Right lobe of liver (tissue), 6 donors: Measurements from ENCODE around the gene KRTAP5-6. TPM values are rescaled to one million over a fixed set of nuclear protein-coding genes. Genes with fewer than 3 reads are reported as not detected.

ENCODE experiments used
- ATAC-seq, 4 donors: fragments of 200-7000 bp; cut with Tn5 transposase; one replicate each; pipeline ENCODE4 v1.9.1; 2020; ENCODE audit warnings: mild to moderate bottlenecking in 4 of 4, moderate library complexity in 4 of 4
- DNase-seq, 3 donors: peaks; one replicate each; pipeline ENCODE4 v3.0.0-alpha.2; 2020
- H3K27ac ChIP-seq, 3 donors: fragments of 200-600 bp; one replicate each; pipeline ENCODE4 v1.8.0; 2022
- H3K27me3 ChIP-seq, 2 donors: fragments of 200-600 bp; one replicate each; pipeline ENCODE4 v1.8.0; 2022
- H3K36me3 ChIP-seq, 4 donors: fragments of 200-600 bp; sonication (generic) in 1 of 4; one replicate each; pipeline versions ENCODE4 v1.5.1 to v1.8.0; 2017 to 2022; ENCODE audit warnings: control low read depth in 1 of 4
- H3K4me1 ChIP-seq, 4 donors: fragments of 200-600 bp; sonication (generic) in 1 of 4; one replicate each; pipeline versions ENCODE4 v1.5.1 to v1.8.0; 2017 to 2022; ENCODE audit warnings: control low read depth in 1 of 4
- H3K4me3 ChIP-seq, 3 donors: fragments of 200-600 bp; one replicate each; pipeline ENCODE4 v1.8.0; 2022
- H3K9me3 ChIP-seq, 4 donors: fragments of 200-600 bp; sonication (generic) in 1 of 4; one replicate each; pipeline versions ENCODE4 v1.5.1 to v1.8.0; 2017 to 2022; ENCODE audit warnings: control low read depth in 1 of 4
- POLR2A ChIP-seq: fragments of 450-650 bp; IDR thresholded peaks from one replicate; pipeline ENCODE4 v1.6.1; 2017; ENCODE audit warnings: antibody characterized with exemption, mild to moderate bottlenecking
- WGBS: methylation state at CpG from one replicate; pipeline ENCODE4 v1.1.6; 2018; ENCODE audit warnings: low coverage, low lambda C conversion rate; ENCODE audit not compliant: insufficient coverage; ENCODE audit errors: missing lambda C conversion rate; 5-methylcytosine and 5-hydroxymethylcytosine counted together
- intact Hi-C, 2 donors: fragments of 100-400 bp; cut with DNase I; formaldehyde crosslinking; loops; one replicate each; pipeline versions ENCODE4 v1.11.2 to v1.14.1; 2022
- total RNA-seq, 6 experiments: library from RNA; depleted of rRNA in 2 of 6; stranded (reverse); fragments of >200 nt in 2 of 6; fragmentation: NEBNext Ultra II Directional in 3 of 6; extraction: Animal tissue kit (Norgen Biotek cat#: 25700) in 3 of 6; gene quantifications; one replicate each; pipeline versions ENCODE4 v1.1.0 to v1.2.4, GENCODE V29; 2016 to 2023
- TF ChIP-seq, protein P1 (sequence below), 4 donors: fragments of 200-600 bp in 3 of 4; fragments of 450-650 bp in 1 of 4; IDR thresholded peaks; one replicate each; pipeline versions ENCODE4 v1.5.1 to v1.8.0; 2016 to 2022; ENCODE audit warnings: antibody characterized with exemption in 4 of 4, mild to moderate bottlenecking in 2 of 4
- donor health status: DM: no; HTN: yes; CAD: no.
- donor health status: DM: no; HTN: no; CAD: no.
- donor health status: DM: no; HTN: no; CAD: no.
- donor health status: DM: no; HTN: yes; CAD: no.
- donor health status: DM: no; HTN: yes; CAD: no.

Gene KRTAP5-6
- total RNA-seq, 6 experiments from 2014 or later: 0.79 to 1.5 (median 1.2) TPM; not detected in 1

- 46% methylated on average over 8 of the region's 15 CpGs for WGBS
- ATAC-seq (no peak), DNase-seq (peak in 2 of 3 donors; percentile 54)
- Histone ChIP-seq H3K36me3 (no peaks in the 10 kb centered on the region), H3K4me3 (no peak overlapping the region), H3K27me3 (no peaks in the 10 kb centered on the region), H3K4me1 (peaks cover 0 to 28% (median 18%) of the 10 kb centered on the region in 4 donors), H3K9me3 (no peaks in the 10 kb centered on the region), H3K27ac (no peak overlapping the region)
- no peak for TF ChIP-seq POLR2A
- TF ChIP-seq, protein P1, sequence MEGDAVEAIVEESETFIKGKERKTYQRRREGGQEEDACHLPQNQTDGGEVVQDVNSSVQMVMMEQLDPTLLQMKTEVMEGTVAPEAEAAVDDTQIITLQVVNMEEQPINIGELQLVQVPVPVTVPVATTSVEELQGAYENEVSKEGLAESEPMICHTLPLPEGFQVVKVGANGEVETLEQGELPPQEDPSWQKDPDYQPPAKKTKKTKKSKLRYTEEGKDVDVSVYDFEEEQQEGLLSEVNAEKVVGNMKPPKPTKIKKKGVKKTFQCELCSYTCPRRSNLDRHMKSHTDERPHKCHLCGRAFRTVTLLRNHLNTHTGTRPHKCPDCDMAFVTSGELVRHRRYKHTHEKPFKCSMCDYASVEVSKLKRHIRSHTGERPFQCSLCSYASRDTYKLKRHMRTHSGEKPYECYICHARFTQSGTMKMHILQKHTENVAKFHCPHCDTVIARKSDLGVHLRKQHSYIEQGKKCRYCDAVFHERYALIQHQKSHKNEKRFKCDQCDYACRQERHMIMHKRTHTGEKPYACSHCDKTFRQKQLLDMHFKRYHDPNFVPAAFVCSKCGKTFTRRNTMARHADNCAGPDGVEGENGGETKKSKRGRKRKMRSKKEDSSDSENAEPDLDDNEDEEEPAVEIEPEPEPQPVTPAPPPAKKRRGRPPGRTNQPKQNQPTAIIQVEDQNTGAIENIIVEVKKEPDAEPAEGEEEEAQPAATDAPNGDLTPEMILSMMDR (IDR thresholded peaks at IDR 0.05): no peak
- intact Hi-C loops: loop anchor here (5.0 to 10.0 kb wide), 3 partner anchors 42 to 182 kb away; partner anchors contain the start of gene SYT8 (in 2 of the 2)
Measured at GRCh38 chr11:1650034-1650917, 46.7 kb upstream of the KRTAP5-6 start.

DNA sequence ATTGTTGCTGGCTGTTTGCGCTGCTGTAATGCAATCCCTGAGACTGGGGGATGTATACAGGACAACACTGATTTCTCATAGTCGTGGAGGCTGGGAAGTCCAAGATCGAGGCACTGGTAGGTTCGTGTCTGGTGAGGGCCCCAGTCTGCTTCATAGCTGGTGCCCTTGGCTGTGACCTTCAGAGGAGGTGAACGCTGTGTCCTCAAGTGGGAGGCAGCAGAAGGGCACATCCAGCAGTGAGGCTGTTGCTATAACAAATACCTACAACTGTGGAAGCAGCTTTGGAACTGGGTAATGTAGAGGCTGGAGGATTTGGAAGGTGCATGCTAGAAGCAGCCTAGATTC lies 46.1 kb upstream of the KRTAP5-6 start:
- WGBS: 67% methylated on average over 4 of the region's 5 CpGs
- H3K27me3 ChIP-seq: no peaks in the 10 kb centered on the region
- H3K9me3 ChIP-seq: no peaks in the 10 kb centered on the region
- TF ChIP-seq POLR2A: no peak
- TF ChIP-seq, protein P1 (IDR thresholded peaks at IDR 0.05): no peak
- no peak for DNase-seq
- H3K27ac ChIP-seq: no peak overlapping the region
- ATAC-seq: no peak
- H3K4me3 ChIP-seq: no peak overlapping the region
- H3K36me3 ChIP-seq: no peaks in the 10 kb centered on the region
- intact Hi-C loops: loop anchor here (5.0 to 10.0 kb wide), 3 partner anchors 41 to 181 kb away; partner anchors contain the start of gene SYT8 (in 2 of the 2)
- H3K4me1 ChIP-seq: peaks cover 0 to 34% (median 21%) of the 10 kb centered on the region in 4 donors

GRCh38 chr11:1651411-1651980 lies 45.5 kb upstream of the KRTAP5-6 start:
- peaks cover 0 to 38% (median 22%) of the 10 kb centered on the region in 4 donors for H3K4me1 ChIP-seq
- intact Hi-C loops: loop anchor here (5.0 to 10.0 kb wide), 3 partner anchors 41 to 181 kb away; partner anchors contain the start of gene SYT8 (in 2 of the 2)
- ATAC-seq: no peak
- no peak overlapping the region for H3K27ac ChIP-seq
- TF ChIP-seq, protein P1 (IDR thresholded peaks at IDR 0.05): no peak
- no peak for TF ChIP-seq POLR2A
- H3K27me3 ChIP-seq: no peaks in the 10 kb centered on the region
- no peaks in the 10 kb centered on the region for H3K9me3 ChIP-seq
- no peak for DNase-seq
- H3K4me3 ChIP-seq: no peak overlapping the region
- 81% methylated on average over 7 of the region's 7 CpGs for WGBS
- H3K36me3 ChIP-seq: no peaks in the 10 kb centered on the region

DNA sequence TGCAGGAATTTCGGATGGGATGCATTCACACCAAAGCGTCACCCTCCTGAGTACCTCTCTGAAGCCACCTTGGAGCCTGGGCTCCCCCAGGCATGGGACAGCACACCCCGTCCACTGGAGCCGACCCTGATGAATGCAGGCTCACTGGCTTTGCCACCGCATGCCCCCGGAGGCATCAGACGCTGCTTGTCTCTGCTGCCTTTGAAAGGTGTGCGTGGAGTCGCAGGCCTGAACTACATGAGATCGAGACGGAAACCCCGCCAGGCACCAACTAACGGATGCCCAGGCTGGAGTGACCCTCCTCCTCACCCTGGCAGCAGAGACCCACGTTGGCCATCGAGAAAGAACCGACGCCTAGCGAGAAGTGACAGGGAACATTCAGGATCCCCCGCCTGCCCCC lies 45.0 kb upstream of the KRTAP5-6 start:
- H3K4me3 ChIP-seq: no peak overlapping the region
- DNase-seq: peak in 1 of 3 donors; percentile 46
- no peaks in the 10 kb centered on the region for H3K9me3 ChIP-seq
- H3K27ac ChIP-seq: no peak overlapping the region
- intact Hi-C loops: loop anchor here (5.0 to 10.0 kb wide), 3 partner anchors 40 to 180 kb away; partner anchors contain the start of gene SYT8 (in 2 of the 2)
- H3K36me3 ChIP-seq: no peaks in the 10 kb centered on the region
- WGBS: 86% methylated on average over 10 of the region's 19 CpGs
- peaks cover 0 to 38% (median 22%) of the 10 kb centered on the region in 4 donors for H3K4me1 ChIP-seq
- TF ChIP-seq, protein P1 (IDR thresholded peaks at IDR 0.05): no peak
- TF ChIP-seq POLR2A: no peak
- no peaks in the 10 kb centered on the region for H3K27me3 ChIP-seq
- ATAC-seq: no peak
